GM10248 (cell line): Measurements from ENCODE around the gene GALR1.

Experiments used
- CTCF ChIA-PET: fragments of 300-600 bp; sonication (Branson Sonifier 250); formaldehyde crosslinking; extraction: SDS; loops from one replicate; lab custom pipeline; 2021; ENCODE audit warnings: antibody characterized with exemption; lab: Yijun Ruan, JAX
- POLR2A ChIA-PET: fragments of 350-650 bp; sonication (Branson Sonifier 250); formaldehyde crosslinking; extraction: SDS; loops from one replicate; lab custom pipeline; 2020; ENCODE audit warnings: antibody characterized with exemption; lab: Yijun Ruan, JAX
- DNase-seq: peaks from one replicate; pipeline ENCODE4 v3.0.0; 2012; ENCODE audit errors: extremely low spot score
- CTCF ChIP-seq: IDR thresholded peaks from 2 replicates; pipeline ENCODE4 v1.5.1; 2012; ENCODE audit warnings: mild to moderate bottlenecking, low read depth; ENCODE audit errors: extremely low read depth, missing control alignments, control extremely low read depth

Gene GALR1

GRCh38 chr18:77249569-77250500 is at the start of gene GALR1:
TSS of gene GALR1 (plus strand) at chr18:77249848. CDS start at chr18:77250549, 701 bp downstream.
- no peak for DNase-seq
- TF ChIP-seq CTCF = no peak
- POLR2A ChIA-PET = no interaction called here
- CTCF ChIA-PET = no interaction called here

GRCh38 chr18:77201506-77201905 is 48.1 kb upstream of the GALR1 start:
- DNase-seq = no peak
- ChIA-PET CTCF (interaction anchor here (1.1 to 2.7 kb wide), 3 partner anchors 10 to 11 kb away, joined by 3 to 19 read pairs (median 17); no protein-coding TSS in a partner anchor), POLR2A (no interaction called here)
- TF ChIP-seq CTCF = no peak

- ChIA-PET CTCF (interaction anchor here (1.1 to 2.6 kb wide), 2 partner anchors 9 to 10 kb away, joined by 3 to 17 read pairs; no protein-coding TSS in a partner anchor), POLR2A (no interaction called here)
- DNase-seq = no peak
- TF ChIP-seq CTCF = no peak
Observed at GRCh38 chr18:77202329-77202728, 47.3 kb upstream of the GALR1 start.

- ChIA-PET CTCF (interaction anchor here (1.1 to 2.6 kb wide), 2 partner anchors 8 to 22 kb away, joined by 3 to 17 read pairs; no protein-coding TSS in a partner anchor), POLR2A (no interaction called here)
- no peak for TF ChIP-seq CTCF
- no peak for DNase-seq
Observed at GRCh38 chr18:77203071-77203470, 46.6 kb upstream of the GALR1 start.

GRCh38 chr18:77203851-77204250 is 45.8 kb upstream of the GALR1 start:
- POLR2A ChIA-PET = no interaction called here
- DNase-seq = no peak
- CTCF ChIA-PET = interaction anchor here (1.1 to 2.6 kb wide), 2 partner anchors 8 to 23 kb away, joined by 3 to 17 read pairs; no protein-coding TSS in a partner anchor
- no peak for TF ChIP-seq CTCF

GRCh38 chr18:77205769-77206168 is 43.9 kb upstream of the GALR1 start:
- no peak for DNase-seq
- TF ChIP-seq CTCF = no peak
- POLR2A ChIA-PET = no interaction called here
- CTCF ChIA-PET = no interaction called here
